ENCODE data around the gene EMC9.

DNA sequence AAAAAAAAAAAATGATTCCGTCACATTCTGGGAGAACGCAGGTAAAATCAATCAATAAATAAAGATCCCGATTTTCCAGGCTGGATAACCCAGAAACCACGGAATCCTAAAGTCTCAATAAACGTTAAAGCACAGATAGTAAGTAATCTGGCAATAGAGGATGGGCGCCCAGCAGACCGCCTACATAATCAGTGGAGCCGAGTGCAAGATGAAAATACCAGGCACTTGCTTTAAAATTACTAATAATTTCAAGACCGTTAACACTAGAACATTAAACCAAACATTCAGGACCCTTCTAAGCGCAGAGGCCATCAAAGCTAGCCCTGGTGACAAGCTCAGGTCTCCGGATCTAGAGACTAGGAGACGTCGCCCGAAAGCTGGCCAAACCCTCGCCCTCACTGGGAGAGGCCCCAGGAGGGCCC is 28.0 kb downstream of the EMC9 start:
- TF ChIP-seq, protein P1, sequence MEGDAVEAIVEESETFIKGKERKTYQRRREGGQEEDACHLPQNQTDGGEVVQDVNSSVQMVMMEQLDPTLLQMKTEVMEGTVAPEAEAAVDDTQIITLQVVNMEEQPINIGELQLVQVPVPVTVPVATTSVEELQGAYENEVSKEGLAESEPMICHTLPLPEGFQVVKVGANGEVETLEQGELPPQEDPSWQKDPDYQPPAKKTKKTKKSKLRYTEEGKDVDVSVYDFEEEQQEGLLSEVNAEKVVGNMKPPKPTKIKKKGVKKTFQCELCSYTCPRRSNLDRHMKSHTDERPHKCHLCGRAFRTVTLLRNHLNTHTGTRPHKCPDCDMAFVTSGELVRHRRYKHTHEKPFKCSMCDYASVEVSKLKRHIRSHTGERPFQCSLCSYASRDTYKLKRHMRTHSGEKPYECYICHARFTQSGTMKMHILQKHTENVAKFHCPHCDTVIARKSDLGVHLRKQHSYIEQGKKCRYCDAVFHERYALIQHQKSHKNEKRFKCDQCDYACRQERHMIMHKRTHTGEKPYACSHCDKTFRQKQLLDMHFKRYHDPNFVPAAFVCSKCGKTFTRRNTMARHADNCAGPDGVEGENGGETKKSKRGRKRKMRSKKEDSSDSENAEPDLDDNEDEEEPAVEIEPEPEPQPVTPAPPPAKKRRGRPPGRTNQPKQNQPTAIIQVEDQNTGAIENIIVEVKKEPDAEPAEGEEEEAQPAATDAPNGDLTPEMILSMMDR (IDR thresholded peaks at IDR 0.05): no peak
- no peak for TF ChIP-seq POLR2A (IDR thresholded peaks at IDR 0.05)
- no peak for TF ChIP-seq POLR2AphosphoS5 (IDR thresholded peaks at IDR 0.05; ENCODE audit: insufficient read depth in 1 of 2, low read depth in 1 of 2)

Data from vagina (tissue), 2 donors.